Measurements from ENCODE around the gene TMSB10.

TMSB10 gene

DNA sequence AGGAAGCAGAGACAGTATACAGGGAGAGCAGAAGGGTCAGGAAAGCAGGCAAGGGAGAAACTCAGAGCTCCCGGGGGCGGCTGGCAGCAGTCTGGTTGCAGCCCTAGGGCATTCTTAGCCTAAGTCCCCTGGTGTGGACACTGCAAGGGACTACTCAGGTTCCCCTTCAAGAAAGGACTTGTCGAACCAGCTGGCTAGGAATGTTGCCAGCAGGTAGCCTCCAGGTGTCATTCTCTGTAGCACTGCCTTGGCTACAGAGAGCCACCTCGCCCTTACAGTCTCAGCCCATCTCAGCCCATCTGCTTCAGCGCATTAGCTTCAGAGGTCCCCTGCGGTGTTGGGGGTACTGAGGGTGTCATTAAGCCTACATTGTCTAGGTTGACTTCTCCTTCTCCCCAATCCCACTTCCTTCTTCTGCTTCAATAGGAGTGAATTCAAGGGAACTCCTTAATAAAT is 11.3 kb upstream of the TMSB10 start:
- Histone ChIP-seq H4K91ac (ENCODE audit: low read depth, low read length) (peak overlapping the region; percentile 55), H3K14ac (ENCODE audit: low read length) (peak overlapping the region; percentile 53), H2BK5ac (ENCODE audit: low read depth, low read length, poor library complexity) (no peak overlapping the region), H3K79me2 (ENCODE audit: control insufficient read depth, insufficient read depth, low read length, poor library complexity) (no peaks in the 10 kb centered on the region), H3K9me3 (ENCODE audit: insufficient read depth, low read depth, low read length) (no peaks in the 10 kb centered on the region), H4K12ac (ENCODE audit: low read depth, low read length) (no peak overlapping the region), H3K4me1 (ENCODE audit: control insufficient read depth in 1 of 2, insufficient read depth in 2 of 2, low read length in 2 of 2) (peaks cover 14 to 16% of the 10 kb centered on the region in 2 experiments), H3K4me2 (ENCODE audit: low read length) (peak overlapping the region; percentile 19), H2BK120ac (ENCODE audit: insufficient read depth, low read length, poor library complexity) (peak overlapping the region; percentile 53), H3K79me1 (ENCODE audit: low read length) (peaks cover 13% of the 10 kb centered on the region), H2BK12ac (ENCODE audit: low read length) (no peak overlapping the region), H3K27me3 (ENCODE audit: insufficient read depth, low read length) (no peaks in the 10 kb centered on the region), H3K36me3 (ENCODE audit: control insufficient read depth in 1 of 2, insufficient read depth in 2 of 2, low read length in 2 of 2) (no peaks in the 10 kb centered on the region), H3K23ac (ENCODE audit: low read length) (no peak overlapping the region), H2AFZ (ENCODE audit: insufficient read depth, low read length, poor library complexity) (no peak overlapping the region), H2AK5ac (ENCODE audit: low read length) (peak overlapping the region; percentile 60), H3K18ac (ENCODE audit: low read length) (no peak overlapping the region), H3K9ac (ENCODE audit: low read length) (no peak overlapping the region), H3K27ac (ENCODE audit: low read depth, low read length) (peak overlapping the region; percentile 65), H3K4me3 (ENCODE audit: low read depth, low read length) (no peak overlapping the region), H4K8ac (ENCODE audit: low read depth, low read length) (no peak overlapping the region), H3K4ac (ENCODE audit: low read depth, low read length) (no peak overlapping the region)
- peak; percentile 97 to 98 for DNase-seq
- no CpG with 5 or more reads among the region's 6 CpGs for WGBS (ENCODE audit: extremely low coverage, insufficient coverage, insufficient read length)

DNA sequence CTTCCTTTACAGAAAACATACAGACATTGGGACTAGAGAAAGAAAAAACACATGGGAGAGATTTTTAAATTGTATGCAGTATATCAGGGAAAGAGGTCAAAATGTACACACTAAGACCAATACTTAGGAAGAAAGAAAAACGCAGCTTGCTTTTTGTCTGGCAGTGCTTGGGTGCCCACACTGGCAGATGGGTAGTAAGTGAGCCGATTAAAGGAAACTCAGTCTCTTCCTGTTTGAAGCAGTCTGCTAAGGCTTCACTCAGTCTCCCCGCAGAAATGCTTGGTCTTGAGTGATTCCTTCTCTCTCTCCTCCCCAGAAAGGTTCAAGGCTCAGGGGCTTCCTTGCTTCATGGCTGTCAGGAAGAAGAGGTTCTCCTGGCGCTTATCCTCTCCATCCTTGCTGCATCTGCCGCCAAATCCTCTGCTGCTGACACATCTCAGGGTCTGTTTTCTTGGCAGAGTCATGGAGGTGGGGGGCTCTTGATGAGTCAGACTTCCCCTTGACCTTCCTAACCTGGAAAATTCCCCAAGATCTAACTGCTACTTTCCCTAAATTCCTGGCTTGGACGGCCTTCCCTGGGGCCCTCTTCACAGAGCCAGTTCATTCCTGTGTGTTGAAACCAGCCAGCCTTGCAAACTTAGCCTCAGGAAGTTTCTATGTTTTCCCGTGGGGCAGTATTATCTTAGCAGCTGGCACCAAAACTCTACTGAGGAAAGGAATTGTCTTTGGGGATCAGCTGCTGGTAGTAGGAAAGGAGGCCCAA is 10.5 kb upstream of the TMSB10 start:
- peak overlapping the region; percentile 70 for H2BK120ac ChIP-seq (ENCODE audit: insufficient read depth, low read length, poor library complexity)
- H3K4ac ChIP-seq (ENCODE audit: low read depth, low read length), result no peak overlapping the region
- H3K4me1 ChIP-seq (ENCODE audit: control insufficient read depth in 1 of 2, insufficient read depth in 2 of 2, low read length in 2 of 2), result peaks cover 12 to 14% of the 10 kb centered on the region in 2 experiments
- H3K4me3 ChIP-seq (ENCODE audit: low read depth, low read length), result no peak overlapping the region
- H3K79me2 ChIP-seq (ENCODE audit: control insufficient read depth, insufficient read depth, low read length, poor library complexity), result no peaks in the 10 kb centered on the region
- H2BK12ac ChIP-seq (ENCODE audit: low read length), result peak overlapping the region; percentile 35
- no peak overlapping the region for H3K23ac ChIP-seq (ENCODE audit: low read length)
- H3K27ac ChIP-seq (ENCODE audit: low read depth, low read length), result peak overlapping the region; percentile 65
- H3K14ac ChIP-seq (ENCODE audit: low read length), result peak overlapping the region; percentile 49
- H4K12ac ChIP-seq (ENCODE audit: low read depth, low read length), result no peak overlapping the region
- H3K27me3 ChIP-seq (ENCODE audit: insufficient read depth, low read length), result no peaks in the 10 kb centered on the region
- H2AFZ ChIP-seq (ENCODE audit: insufficient read depth, low read length, poor library complexity), result no peak overlapping the region
- H3K36me3 ChIP-seq (ENCODE audit: control insufficient read depth in 1 of 2, insufficient read depth in 2 of 2, low read length in 2 of 2), result no peaks in the 10 kb centered on the region
- peaks cover 11% of the 10 kb centered on the region for H3K79me1 ChIP-seq (ENCODE audit: low read length)
- H2AK5ac ChIP-seq (ENCODE audit: low read length), result peak overlapping the region; percentile 28
- H3K18ac ChIP-seq (ENCODE audit: low read length), result peak overlapping the region; percentile 33
- H4K8ac ChIP-seq (ENCODE audit: low read depth, low read length), result peak overlapping the region; percentile 27
- DNase-seq, result peak; percentile 57 to 71
- WGBS (ENCODE audit: extremely low coverage, insufficient coverage, insufficient read length), result no CpG with 5 or more reads among the region's 7 CpGs
- peak overlapping the region; percentile 65 for H4K91ac ChIP-seq (ENCODE audit: low read depth, low read length)
- H2BK5ac ChIP-seq (ENCODE audit: low read depth, low read length, poor library complexity), result peak overlapping the region; percentile 74
- no peak overlapping the region for H3K4me2 ChIP-seq (ENCODE audit: low read length)
- no peak overlapping the region for H3K9ac ChIP-seq (ENCODE audit: low read length)
- no peaks in the 10 kb centered on the region for H3K9me3 ChIP-seq (ENCODE audit: insufficient read depth, low read depth, low read length)

DNA sequence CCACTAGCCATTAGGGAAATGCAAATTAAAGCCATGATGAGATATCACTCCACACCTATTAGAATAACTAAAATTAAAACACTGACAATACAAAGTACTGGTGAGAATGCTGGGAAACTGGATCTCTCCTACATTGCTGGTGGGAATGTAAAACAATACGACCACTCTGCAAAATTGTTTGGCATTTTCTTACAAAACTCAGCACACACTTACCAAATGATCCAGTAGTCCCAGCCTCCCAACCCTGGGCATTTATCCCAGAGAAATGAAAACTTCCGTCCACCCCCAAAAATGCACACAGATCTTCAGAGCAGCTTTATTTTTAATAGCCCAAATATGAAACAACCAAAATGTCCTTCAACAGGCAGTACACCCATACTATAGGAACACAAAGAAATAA is 8.9 kb upstream of the TMSB10 start:
- no peaks in the 10 kb centered on the region for H3K36me3 ChIP-seq (ENCODE audit: control insufficient read depth in 1 of 2, insufficient read depth in 2 of 2, low read length in 2 of 2)
- DNase-seq, result no peak
- no CpG with 5 or more reads among the region's 2 CpGs for WGBS (ENCODE audit: extremely low coverage, insufficient coverage, insufficient read length)
- no peaks in the 10 kb centered on the region for H3K79me2 ChIP-seq (ENCODE audit: control insufficient read depth, insufficient read depth, low read length, poor library complexity)
- H4K8ac ChIP-seq (ENCODE audit: low read depth, low read length), result no peak overlapping the region
- H3K18ac ChIP-seq (ENCODE audit: low read length), result no peak overlapping the region
- H2BK120ac ChIP-seq (ENCODE audit: insufficient read depth, low read length, poor library complexity), result no peak overlapping the region
- H3K9me3 ChIP-seq (ENCODE audit: insufficient read depth, low read depth, low read length), result no peaks in the 10 kb centered on the region
- no peak overlapping the region for H3K27ac ChIP-seq (ENCODE audit: low read depth, low read length)
- no peaks in the 10 kb centered on the region for H3K27me3 ChIP-seq (ENCODE audit: insufficient read depth, low read length)
- H2AK5ac ChIP-seq (ENCODE audit: low read length), result no peak overlapping the region
- H3K23ac ChIP-seq (ENCODE audit: low read length), result no peak overlapping the region
- no peak overlapping the region for H3K4ac ChIP-seq (ENCODE audit: low read depth, low read length)
- H2BK12ac ChIP-seq (ENCODE audit: low read length), result no peak overlapping the region
- H3K4me2 ChIP-seq (ENCODE audit: low read length), result no peak overlapping the region
- peaks cover 11% of the 10 kb centered on the region for H3K79me1 ChIP-seq (ENCODE audit: low read length)
- H4K12ac ChIP-seq (ENCODE audit: low read depth, low read length), result no peak overlapping the region
- H3K9ac ChIP-seq (ENCODE audit: low read length), result no peak overlapping the region
- no peak overlapping the region for H3K14ac ChIP-seq (ENCODE audit: low read length)
- peaks cover 12 to 14% of the 10 kb centered on the region in 2 experiments for H3K4me1 ChIP-seq (ENCODE audit: control insufficient read depth in 1 of 2, insufficient read depth in 2 of 2, low read length in 2 of 2)
- H3K4me3 ChIP-seq (ENCODE audit: low read depth, low read length), result no peak overlapping the region
- H2AFZ ChIP-seq (ENCODE audit: insufficient read depth, low read length, poor library complexity), result no peak overlapping the region
- no peak overlapping the region for H4K91ac ChIP-seq (ENCODE audit: low read depth, low read length)
- no peak overlapping the region for H2BK5ac ChIP-seq (ENCODE audit: low read depth, low read length, poor library complexity)

DNA sequence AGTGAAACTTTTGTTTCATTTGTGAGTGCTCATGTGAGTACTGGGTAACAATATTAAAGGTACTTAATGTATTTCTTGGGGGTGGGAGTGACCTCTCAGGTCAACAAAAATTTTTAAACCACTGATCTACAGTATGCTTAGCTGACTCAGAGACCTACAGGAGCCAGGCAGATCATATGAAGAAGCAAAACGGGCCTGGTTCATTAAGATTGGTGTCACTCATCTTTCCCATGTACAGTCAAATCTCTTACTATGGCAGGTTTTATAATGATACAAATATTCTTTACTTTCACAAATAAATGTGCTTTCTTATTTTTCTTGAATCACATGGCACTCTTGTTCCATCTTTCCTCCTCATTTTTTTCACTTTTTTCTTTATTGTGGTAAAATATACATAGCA is 7.7 kb upstream of the TMSB10 start:
- Histone ChIP-seq H2BK12ac (ENCODE audit: low read length) (no peak overlapping the region), H3K9ac (ENCODE audit: low read length) (no peak overlapping the region), H3K4ac (ENCODE audit: low read depth, low read length) (no peak overlapping the region), H3K4me2 (ENCODE audit: low read length) (no peak overlapping the region), H4K12ac (ENCODE audit: low read depth, low read length) (no peak overlapping the region), H2BK5ac (ENCODE audit: low read depth, low read length, poor library complexity) (no peak overlapping the region), H3K18ac (ENCODE audit: low read length) (no peak overlapping the region), H3K23ac (ENCODE audit: low read length) (no peak overlapping the region), H2AFZ (ENCODE audit: insufficient read depth, low read length, poor library complexity) (no peak overlapping the region), H3K14ac (ENCODE audit: low read length) (no peak overlapping the region), H4K8ac (ENCODE audit: low read depth, low read length) (no peak overlapping the region), H2BK120ac (ENCODE audit: insufficient read depth, low read length, poor library complexity) (no peak overlapping the region), H2AK5ac (ENCODE audit: low read length) (no peak overlapping the region), H3K9me3 (ENCODE audit: insufficient read depth, low read depth, low read length) (no peaks in the 10 kb centered on the region), H3K79me1 (ENCODE audit: low read length) (peaks cover 11% of the 10 kb centered on the region), H4K91ac (ENCODE audit: low read depth, low read length) (no peak overlapping the region), H3K79me2 (ENCODE audit: control insufficient read depth, insufficient read depth, low read length, poor library complexity) (no peaks in the 10 kb centered on the region), H3K27me3 (ENCODE audit: insufficient read depth, low read length) (no peaks in the 10 kb centered on the region), H3K4me3 (ENCODE audit: low read depth, low read length) (no peak overlapping the region), H3K36me3 (ENCODE audit: control insufficient read depth in 1 of 2, insufficient read depth in 2 of 2, low read length in 2 of 2) (no peaks in the 10 kb centered on the region), H3K4me1 (ENCODE audit: control insufficient read depth in 1 of 2, insufficient read depth in 2 of 2, low read length in 2 of 2) (peaks cover 12 to 14% of the 10 kb centered on the region in 2 experiments), H3K27ac (ENCODE audit: low read depth, low read length) (no peak overlapping the region)
- no peak for DNase-seq
- WGBS (ENCODE audit: extremely low coverage, insufficient coverage, insufficient read length), result no CpG with 5 or more reads among the region's 1 CpG
